ENCODE data around the gene PRDM10.

DNA sequence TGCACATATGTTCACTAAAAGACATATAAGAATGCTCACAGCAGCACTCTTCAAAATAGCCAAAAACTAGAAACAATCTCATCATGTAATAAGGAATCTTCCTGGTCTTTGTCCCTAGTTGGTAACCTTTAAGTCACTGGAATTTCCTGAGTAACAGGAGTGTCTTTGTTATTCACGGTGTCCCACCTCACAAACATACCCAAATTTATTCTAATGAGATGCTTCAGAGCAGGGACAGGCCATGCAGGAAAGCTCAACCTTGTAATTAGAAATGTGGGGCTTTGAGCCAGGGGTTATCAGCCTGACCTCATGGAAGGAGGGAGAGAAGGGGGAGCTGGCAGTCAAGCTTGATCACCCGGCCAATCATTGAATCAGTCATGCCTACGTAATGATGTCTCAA lies 66.9 kb downstream of the PRDM10 start:
- TF ChIP-seq EZH2 (IDR thresholded peaks at IDR 0.05; ENCODE audit: borderline replicate concordance, low read depth, low read length, severe bottlenecking), result no peak
- TF ChIP-seq, protein P1, sequence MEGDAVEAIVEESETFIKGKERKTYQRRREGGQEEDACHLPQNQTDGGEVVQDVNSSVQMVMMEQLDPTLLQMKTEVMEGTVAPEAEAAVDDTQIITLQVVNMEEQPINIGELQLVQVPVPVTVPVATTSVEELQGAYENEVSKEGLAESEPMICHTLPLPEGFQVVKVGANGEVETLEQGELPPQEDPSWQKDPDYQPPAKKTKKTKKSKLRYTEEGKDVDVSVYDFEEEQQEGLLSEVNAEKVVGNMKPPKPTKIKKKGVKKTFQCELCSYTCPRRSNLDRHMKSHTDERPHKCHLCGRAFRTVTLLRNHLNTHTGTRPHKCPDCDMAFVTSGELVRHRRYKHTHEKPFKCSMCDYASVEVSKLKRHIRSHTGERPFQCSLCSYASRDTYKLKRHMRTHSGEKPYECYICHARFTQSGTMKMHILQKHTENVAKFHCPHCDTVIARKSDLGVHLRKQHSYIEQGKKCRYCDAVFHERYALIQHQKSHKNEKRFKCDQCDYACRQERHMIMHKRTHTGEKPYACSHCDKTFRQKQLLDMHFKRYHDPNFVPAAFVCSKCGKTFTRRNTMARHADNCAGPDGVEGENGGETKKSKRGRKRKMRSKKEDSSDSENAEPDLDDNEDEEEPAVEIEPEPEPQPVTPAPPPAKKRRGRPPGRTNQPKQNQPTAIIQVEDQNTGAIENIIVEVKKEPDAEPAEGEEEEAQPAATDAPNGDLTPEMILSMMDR (IDR thresholded peaks at IDR 0.05; ENCODE audit: borderline replicate concordance, extremely low read depth, low read length, poor library complexity, severe bottlenecking), result no peak
